OCI-LY1 (cell line): ENCODE data around the gene CELF4.

ENCODE experiments used
- H2AFZ ChIP-seq: fragments of 200-600 bp; sonication (generic), shearing (Covaris generic); 2 replicates; pipeline ENCODE4 v1.6.0; 2014; ENCODE audit warnings: antibody characterized with exemption, mild to moderate bottlenecking, low read length
- H3F3A ChIP-seq: fragments of 200-600 bp; sonication (generic), shearing (Covaris generic); 2 replicates; pipeline ENCODE4 v1.6.0; 2014; ENCODE audit warnings: mild to moderate bottlenecking, antibody characterized with exemption, low read length, moderate library complexity; ENCODE audit not compliant: insufficient read depth
- H3K27ac ChIP-seq: fragments of 200-600 bp; sonication (generic); 2 replicates; pipeline ENCODE4 v1.5.1; 2014; ENCODE audit warnings: low read length, mixed run types, mild to moderate bottlenecking, low read depth; ENCODE audit not compliant: poor library complexity, severe bottlenecking
- H3K27me3 ChIP-seq: fragments of 200-600 bp; sonication (generic); 2 replicates; pipeline ENCODE4 v1.6.0; 2014; ENCODE audit warnings: antibody characterized with exemption, mild to moderate bottlenecking, low read length, moderate library complexity; ENCODE audit not compliant: insufficient read depth
- H3K36me3 ChIP-seq: fragments of 200-600 bp; sonication (generic); 2 replicates; pipeline ENCODE4 v1.6.1; 2014; ENCODE audit warnings: mild to moderate bottlenecking, antibody characterized with exemption, low read length, moderate library complexity, mixed read lengths; ENCODE audit not compliant: insufficient read depth
- H3K4me1 ChIP-seq: fragments of 200-600 bp; sonication (generic); 2 replicates; pipeline ENCODE4 v1.5.1; 2014; ENCODE audit warnings: mild to moderate bottlenecking, low read length, moderate library complexity; ENCODE audit not compliant: insufficient read depth, severe bottlenecking
- H3K4me2 ChIP-seq: fragments of 200-600 bp; sonication (generic), shearing (Covaris generic); 2 replicates; pipeline ENCODE4 v1.6.1; 2014; ENCODE audit warnings: low read length
- H3K4me3 ChIP-seq: fragments of 200-600 bp; sonication (generic); 2 replicates; pipeline ENCODE4 v1.5.1; 2014; ENCODE audit warnings: low read length, low read depth, mild to moderate bottlenecking, mixed read lengths; ENCODE audit not compliant: poor library complexity, severe bottlenecking
- H3K79me2 ChIP-seq: fragments of 200-600 bp; shearing (Covaris generic); 2 replicates; pipeline ENCODE4 v1.6.1; 2016; ENCODE audit warnings: mixed run types, low read length, mixed read lengths; ENCODE audit not compliant: insufficient read depth
- H3K9ac ChIP-seq: fragments of 200-600 bp; sonication (generic), shearing (Covaris generic); 2 replicates; pipeline ENCODE4 v1.6.1; 2014; ENCODE audit warnings: mild to moderate bottlenecking, low read length, mixed read lengths
- H3K9me2 ChIP-seq: fragments of 200-600 bp; sonication (generic), shearing (Covaris generic); 2 replicates; pipeline ENCODE4 v1.6.1; 2014; ENCODE audit warnings: low read depth, mild to moderate bottlenecking, low read length, mixed read lengths
- H3K9me3 ChIP-seq: fragments of 200-600 bp; shearing (Covaris generic); 2 replicates; pipeline ENCODE4 v1.6.1; 2014; ENCODE audit warnings: low read length, mixed read lengths
- H4K20me1 ChIP-seq: fragments of 200-600 bp; sonication (generic), shearing (Covaris generic); 2 replicates; pipeline ENCODE4 v1.6.0; 2016; ENCODE audit warnings: mild to moderate bottlenecking, low read length; ENCODE audit not compliant: insufficient read depth
- EZH2 ChIP-seq: fragments of 200-600 bp; sonication (generic), shearing (Covaris generic); IDR thresholded peaks from 2 replicates; pipeline ENCODE4 v1.8.0; 2017; ENCODE audit warnings: borderline replicate concordance, mixed run types, mild to moderate bottlenecking, antibody characterized with exemption, low read length, moderate library complexity, mixed read lengths
- TF ChIP-seq, protein P1 (sequence below): fragments of 200-600 bp; sonication (generic), shearing (Covaris generic); IDR thresholded peaks from 2 replicates; pipeline ENCODE4 v1.5.1; 2017; ENCODE audit warnings: mild to moderate bottlenecking, antibody characterized with exemption, low read length, moderate library complexity, mixed read lengths

The CELF4 gene

DNA sequence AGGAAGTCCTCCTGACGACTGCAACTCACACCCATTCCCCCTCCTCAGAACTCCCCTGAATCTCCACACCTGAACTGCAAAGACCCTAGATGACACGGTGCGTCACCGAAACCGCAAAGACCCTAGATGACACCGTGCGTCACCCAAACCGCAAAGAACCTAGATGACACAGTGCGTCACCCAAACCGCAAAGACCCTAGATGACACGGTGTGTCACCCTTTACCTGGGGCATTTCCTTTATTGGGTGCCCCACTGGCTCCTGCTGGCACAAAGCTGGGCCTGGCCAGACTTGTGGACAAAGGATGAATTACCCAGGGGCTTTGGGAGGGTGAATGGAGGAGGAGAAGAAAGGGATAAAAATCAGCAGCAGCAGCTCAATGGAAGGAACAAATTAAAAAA, 123.8 kb downstream of the CELF4 start:
- Histone ChIP-seq H3K4me2 (no peak overlapping the region), H3K9me3 (no peaks in the 10 kb centered on the region)

DNA sequence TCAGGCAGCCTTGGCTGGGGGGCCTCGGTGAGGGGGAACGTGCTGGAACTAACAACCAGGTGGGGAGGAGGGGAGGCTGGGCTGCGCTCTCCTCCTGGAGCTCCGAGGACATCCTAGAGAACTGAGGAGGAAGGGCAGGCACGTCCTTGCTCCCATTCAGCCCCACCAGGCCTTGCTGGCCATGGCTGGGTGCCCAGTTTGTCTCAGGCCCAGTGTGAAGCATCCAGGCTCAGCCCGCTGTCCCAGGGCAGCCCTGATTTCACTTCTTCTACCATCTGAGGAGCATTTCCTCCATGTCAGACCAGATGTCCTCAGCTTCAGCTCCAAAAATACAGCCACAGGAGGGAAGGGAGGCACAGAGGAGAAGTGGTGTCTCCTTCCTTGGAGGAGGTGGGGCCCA, 125.4 kb downstream of the CELF4 start:
- no peaks in the 10 kb centered on the region for H3K4me1 ChIP-seq
- H3F3A ChIP-seq, result no peaks in the 10 kb centered on the region
- H3K36me3 ChIP-seq, result no peaks in the 10 kb centered on the region
- no peak overlapping the region for H3K4me2 ChIP-seq
- no peak for TF ChIP-seq EZH2
- TF ChIP-seq, protein P1, sequence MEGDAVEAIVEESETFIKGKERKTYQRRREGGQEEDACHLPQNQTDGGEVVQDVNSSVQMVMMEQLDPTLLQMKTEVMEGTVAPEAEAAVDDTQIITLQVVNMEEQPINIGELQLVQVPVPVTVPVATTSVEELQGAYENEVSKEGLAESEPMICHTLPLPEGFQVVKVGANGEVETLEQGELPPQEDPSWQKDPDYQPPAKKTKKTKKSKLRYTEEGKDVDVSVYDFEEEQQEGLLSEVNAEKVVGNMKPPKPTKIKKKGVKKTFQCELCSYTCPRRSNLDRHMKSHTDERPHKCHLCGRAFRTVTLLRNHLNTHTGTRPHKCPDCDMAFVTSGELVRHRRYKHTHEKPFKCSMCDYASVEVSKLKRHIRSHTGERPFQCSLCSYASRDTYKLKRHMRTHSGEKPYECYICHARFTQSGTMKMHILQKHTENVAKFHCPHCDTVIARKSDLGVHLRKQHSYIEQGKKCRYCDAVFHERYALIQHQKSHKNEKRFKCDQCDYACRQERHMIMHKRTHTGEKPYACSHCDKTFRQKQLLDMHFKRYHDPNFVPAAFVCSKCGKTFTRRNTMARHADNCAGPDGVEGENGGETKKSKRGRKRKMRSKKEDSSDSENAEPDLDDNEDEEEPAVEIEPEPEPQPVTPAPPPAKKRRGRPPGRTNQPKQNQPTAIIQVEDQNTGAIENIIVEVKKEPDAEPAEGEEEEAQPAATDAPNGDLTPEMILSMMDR, result no peak
- no peaks in the 10 kb centered on the region for H3K9me3 ChIP-seq
- no peaks in the 10 kb centered on the region for H3K27me3 ChIP-seq
- no peaks in the 10 kb centered on the region for H4K20me1 ChIP-seq
- no peak overlapping the region for H2AFZ ChIP-seq
- H3K79me2 ChIP-seq, result no peaks in the 10 kb centered on the region
- no peaks in the 10 kb centered on the region for H3K9me2 ChIP-seq
- no peak overlapping the region for H3K27ac ChIP-seq
- no peak overlapping the region for H3K9ac ChIP-seq
- no peak overlapping the region for H3K4me3 ChIP-seq

More for the DNA sequence above, 123.8 kb downstream of the CELF4 start:
- no peak overlapping the region for H3K9ac ChIP-seq
- H2AFZ ChIP-seq, result no peak overlapping the region
- H3K36me3 ChIP-seq, result no peaks in the 10 kb centered on the region
- TF ChIP-seq, protein P1, result no peak
- TF ChIP-seq EZH2, result no peak
- no peaks in the 10 kb centered on the region for H3K4me1 ChIP-seq
- no peaks in the 10 kb centered on the region for H3K27me3 ChIP-seq
- no peak overlapping the region for H3K4me3 ChIP-seq
- no peaks in the 10 kb centered on the region for H3K79me2 ChIP-seq
- H3K27ac ChIP-seq, result no peak overlapping the region
- no peaks in the 10 kb centered on the region for H3F3A ChIP-seq
- H4K20me1 ChIP-seq, result no peaks in the 10 kb centered on the region
- no peaks in the 10 kb centered on the region for H3K9me2 ChIP-seq

DNA sequence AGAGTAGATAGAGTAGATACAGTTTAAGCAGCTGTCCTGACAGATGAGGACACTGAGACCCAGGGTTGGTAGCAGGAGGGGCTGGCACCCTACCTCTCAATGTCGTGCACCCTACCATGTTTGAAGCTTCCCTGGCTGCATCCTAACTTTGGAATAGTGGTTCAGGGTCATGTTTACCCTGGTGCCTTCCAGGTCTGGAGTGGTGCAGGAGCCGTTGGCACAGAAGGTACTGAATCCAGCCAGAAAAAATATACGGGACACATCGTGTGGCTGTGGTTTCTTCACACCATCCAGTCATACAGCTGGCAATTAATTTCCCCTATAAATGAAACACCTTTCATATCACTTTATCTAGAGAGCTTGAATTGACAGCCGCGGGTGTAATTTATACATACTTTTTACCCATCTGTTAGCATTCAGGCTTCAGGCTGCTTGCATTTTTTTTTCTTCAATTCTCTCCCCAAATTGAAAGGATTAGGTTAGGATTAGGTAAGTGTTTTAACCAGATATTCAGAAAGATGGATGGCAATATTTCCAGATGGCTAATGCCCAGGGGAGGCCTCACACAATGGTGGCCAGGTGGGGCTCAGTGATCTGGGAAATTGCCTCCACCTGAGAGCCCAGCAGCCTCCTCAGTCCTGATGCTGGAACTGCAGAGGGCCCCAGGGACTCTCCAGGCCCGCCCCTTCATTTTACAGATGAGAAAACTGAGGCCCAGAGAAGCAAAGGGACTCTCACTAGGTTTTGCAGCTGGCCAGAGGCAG, 127.0 kb downstream of the CELF4 start:
- Histone ChIP-seq H3K27ac (no peak overlapping the region), H3K4me3 (no peak overlapping the region), H4K20me1 (no peaks in the 10 kb centered on the region), H2AFZ (no peak overlapping the region), H3K4me2 (no peak overlapping the region), H3K9me2 (no peaks in the 10 kb centered on the region), H3F3A (no peaks in the 10 kb centered on the region), H3K36me3 (no peaks in the 10 kb centered on the region), H3K9ac (no peak overlapping the region), H3K27me3 (no peaks in the 10 kb centered on the region), H3K79me2 (no peaks in the 10 kb centered on the region), H3K4me1 (no peaks in the 10 kb centered on the region), H3K9me3 (no peaks in the 10 kb centered on the region)
- TF ChIP-seq, protein P1, result no peak
- TF ChIP-seq EZH2, result no peak
